ENCODE results near the gene OLFML2B. TPM values are rescaled to one million over a fixed set of nuclear protein-coding genes. Genes with fewer than 3 reads are reported as not detected.

Gene OLFML2B
- total RNA-seq, 1 donor from 2014 or later, result 3.4 TPM

GRCh38 chr1:161978011-161978790, 45.5 kb downstream of the OLFML2B start:
- intact Hi-C loops (cut with micrococcal nuclease), result no loop called here
- Histone ChIP-seq H3K9me3 (replicated peaks) (no peaks in the 10 kb centered on the region), H3K27me3 (ENCODE audit: low read depth) (no peaks in the 10 kb centered on the region), H3K36me3 (no peaks in the 10 kb centered on the region), H3K27ac (replicated peaks) (no peak overlapping the region), H3K4me3 (no peak overlapping the region), H3K4me1 (peaks cover 18% of the 10 kb centered on the region)
- DNase-seq, result no peak
- TF ChIP-seq, protein P1, sequence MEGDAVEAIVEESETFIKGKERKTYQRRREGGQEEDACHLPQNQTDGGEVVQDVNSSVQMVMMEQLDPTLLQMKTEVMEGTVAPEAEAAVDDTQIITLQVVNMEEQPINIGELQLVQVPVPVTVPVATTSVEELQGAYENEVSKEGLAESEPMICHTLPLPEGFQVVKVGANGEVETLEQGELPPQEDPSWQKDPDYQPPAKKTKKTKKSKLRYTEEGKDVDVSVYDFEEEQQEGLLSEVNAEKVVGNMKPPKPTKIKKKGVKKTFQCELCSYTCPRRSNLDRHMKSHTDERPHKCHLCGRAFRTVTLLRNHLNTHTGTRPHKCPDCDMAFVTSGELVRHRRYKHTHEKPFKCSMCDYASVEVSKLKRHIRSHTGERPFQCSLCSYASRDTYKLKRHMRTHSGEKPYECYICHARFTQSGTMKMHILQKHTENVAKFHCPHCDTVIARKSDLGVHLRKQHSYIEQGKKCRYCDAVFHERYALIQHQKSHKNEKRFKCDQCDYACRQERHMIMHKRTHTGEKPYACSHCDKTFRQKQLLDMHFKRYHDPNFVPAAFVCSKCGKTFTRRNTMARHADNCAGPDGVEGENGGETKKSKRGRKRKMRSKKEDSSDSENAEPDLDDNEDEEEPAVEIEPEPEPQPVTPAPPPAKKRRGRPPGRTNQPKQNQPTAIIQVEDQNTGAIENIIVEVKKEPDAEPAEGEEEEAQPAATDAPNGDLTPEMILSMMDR (IDR thresholded peaks at IDR 0.05; ENCODE audit: borderline replicate concordance), result no peak

- peak; percentile 63 for DNase-seq
- no peaks in the 10 kb centered on the region for H3K36me3 ChIP-seq
- H3K4me3 ChIP-seq, result no peak overlapping the region
- no peaks in the 10 kb centered on the region for H3K9me3 ChIP-seq (replicated peaks)
- H3K27me3 ChIP-seq (ENCODE audit: low read depth), result no peaks in the 10 kb centered on the region
- H3K27ac ChIP-seq (replicated peaks), result peak overlapping the region; percentile 70
- TF ChIP-seq, protein P1 (IDR thresholded peaks at IDR 0.05; ENCODE audit: borderline replicate concordance), result no peak
- intact Hi-C loops (cut with micrococcal nuclease), result no loop called here
- H3K4me1 ChIP-seq, result peaks cover 19% of the 10 kb centered on the region
Measured at GRCh38 chr1:161973924-161974845, 49.5 kb downstream of the OLFML2B start.

DNA sequence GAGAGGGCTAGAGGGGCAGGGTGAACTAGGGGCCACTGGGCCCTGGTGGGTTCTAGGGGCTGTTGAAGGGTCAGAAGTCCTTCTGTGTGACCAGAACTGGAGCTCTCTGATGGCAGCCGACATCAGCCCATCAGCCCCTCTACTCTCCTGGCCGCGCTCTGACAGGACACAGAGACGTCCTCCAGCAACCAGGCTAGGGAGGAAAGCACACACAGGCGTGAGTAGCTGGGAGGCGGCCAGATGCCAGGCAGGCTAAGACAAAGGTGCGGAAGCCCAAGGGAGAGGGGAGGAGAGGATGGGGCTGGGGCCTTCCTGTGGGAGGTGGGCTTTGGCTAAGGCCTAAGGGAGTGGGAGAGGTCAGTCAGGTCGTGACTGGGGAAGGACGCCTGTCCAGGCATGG, 50.8 kb downstream of the OLFML2B start:
- no peak overlapping the region for H3K4me3 ChIP-seq
- H3K27me3 ChIP-seq (ENCODE audit: low read depth), result no peaks in the 10 kb centered on the region
- H3K4me1 ChIP-seq, result peaks cover 19% of the 10 kb centered on the region
- H3K36me3 ChIP-seq, result no peaks in the 10 kb centered on the region
- TF ChIP-seq, protein P1 (IDR thresholded peaks at IDR 0.05; ENCODE audit: borderline replicate concordance), result no peak
- no peak for DNase-seq
- H3K9me3 ChIP-seq (replicated peaks), result no peaks in the 10 kb centered on the region
- no peak overlapping the region for H3K27ac ChIP-seq (replicated peaks)
- intact Hi-C loops (cut with micrococcal nuclease), result no loop called here

GRCh38 chr1:161970633-161971032, 53.0 kb downstream of the OLFML2B start:
- DNase-seq, result no peak
- Histone ChIP-seq H3K27me3 (ENCODE audit: low read depth) (no peaks in the 10 kb centered on the region), H3K4me1 (peaks cover 19% of the 10 kb centered on the region), H3K36me3 (no peaks in the 10 kb centered on the region), H3K27ac (replicated peaks) (no peak overlapping the region), H3K9me3 (replicated peaks) (no peaks in the 10 kb centered on the region), H3K4me3 (no peak overlapping the region)
- TF ChIP-seq, protein P1 (IDR thresholded peaks at IDR 0.05; ENCODE audit: borderline replicate concordance), result no peak
- intact Hi-C loops (cut with micrococcal nuclease), result no loop called here

DNA sequence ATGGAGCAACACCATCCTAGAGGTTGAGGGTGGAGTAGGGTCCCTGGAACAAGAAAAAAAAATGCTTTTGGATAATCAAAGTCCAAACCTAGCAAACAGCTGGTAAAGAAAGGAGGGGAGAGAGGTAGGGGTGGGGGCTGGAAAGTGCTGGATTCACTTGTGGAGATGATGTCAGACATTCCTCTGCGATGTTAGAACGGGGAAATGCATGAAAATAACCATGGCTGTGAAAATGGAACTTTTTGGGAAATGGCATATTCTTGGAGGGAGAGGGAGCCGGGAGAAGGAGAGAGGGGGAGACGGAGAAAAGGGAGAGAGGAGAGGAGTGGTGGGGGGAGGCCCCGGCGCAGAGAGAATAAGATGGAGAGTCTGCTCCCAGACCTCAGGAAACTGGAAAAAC, 53.6 kb downstream of the OLFML2B start:
- Histone ChIP-seq H3K9me3 (replicated peaks) (no peaks in the 10 kb centered on the region), H3K27ac (replicated peaks) (no peak overlapping the region), H3K4me1 (peaks cover 19% of the 10 kb centered on the region), H3K4me3 (no peak overlapping the region), H3K36me3 (no peaks in the 10 kb centered on the region), H3K27me3 (ENCODE audit: low read depth) (no peaks in the 10 kb centered on the region)
- intact Hi-C loops (cut with micrococcal nuclease), result no loop called here
- TF ChIP-seq, protein P1 (IDR thresholded peaks at IDR 0.05; ENCODE audit: borderline replicate concordance), result no peak
- DNase-seq, result no peak
